Measurements from ENCODE around the gene NFIX. TPM values are rescaled to one million over a fixed set of nuclear protein-coding genes. Genes with fewer than 3 reads are reported as not detected.

Gene NFIX
- total and polyA plus RNA-seq, 9 of the 15 experiments (the other 6 are each of a cell fraction or from before 2014, with no cell fraction given), result 0.28 to 26.8 (median 5.4) TPM

- TF ChIP-seq CHD7 (IDR thresholded peaks at IDR 0.05; ENCODE audit: low read depth, low read length) (no peak), ZFP91 (CRISPR knock-in tag; IDR thresholded peaks at IDR 0.05) (0 out of 2 replicates have a peak, but pooled peaks have one; percentile 28), TGIF2 (CRISPR knock-in tag; IDR thresholded peaks at IDR 0.05) (no peak), CHD4 (IDR thresholded peaks at IDR 0.05; ENCODE audit: insufficient read depth, insufficient replicate concordance, low read depth, low read length, poor library complexity, severe bottlenecking) (no peak), CBX1 (IDR thresholded peaks at IDR 0.05; ENCODE audit: low read depth) (no peak), FOXO4 (CRISPR knock-in tag; IDR thresholded peaks at IDR 0.05) (no peak), STAT6 (CRISPR knock-in tag; IDR thresholded peaks at IDR 0.05) (no peak)
Measured at GRCh38 chr19:12996406-12997094, 1.3 kb downstream of the NFIX start (continued).
